Measurements from ENCODE around the gene IL2.

The IL2 gene

GRCh38 chr4:122480655-122481487 lies 24.3 kb upstream of the IL2 start:
- no peak overlapping the region for H3K27ac ChIP-seq
- TF ChIP-seq ZFX (IDR thresholded peaks at IDR 0.05) (no peak), CTCF (conservative IDR thresholded peaks at IDR 0.05) (no peak)

GRCh38 chr4:122479935-122480416 lies 23.5 kb upstream of the IL2 start:
- TF ChIP-seq CTCF (conservative IDR thresholded peaks at IDR 0.05) (no peak), ZFX (IDR thresholded peaks at IDR 0.05) (no peak)
- H3K27ac ChIP-seq: no peak overlapping the region

DNA sequence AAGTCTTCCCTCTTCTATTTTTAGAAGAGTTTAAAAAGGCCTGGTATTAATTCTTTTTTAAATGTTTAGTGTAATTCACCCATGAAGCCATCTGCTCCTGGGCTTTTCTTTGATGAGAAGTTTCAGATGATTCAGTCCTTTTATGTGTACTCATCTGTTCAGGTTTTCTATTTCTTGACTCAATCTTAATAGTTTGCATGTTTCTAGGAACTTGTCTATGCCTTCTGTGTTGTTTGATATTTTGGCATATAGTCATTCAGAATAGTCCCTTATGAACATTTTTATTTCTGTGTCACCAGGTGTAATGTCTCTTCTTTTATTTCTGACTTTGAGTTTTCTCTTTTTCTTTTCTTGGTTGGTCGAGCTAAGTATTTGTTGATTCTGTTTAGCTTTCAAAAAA lies 20.2 kb upstream of the IL2 start:
- TF ChIP-seq ZFX (IDR thresholded peaks at IDR 0.05) (no peak), CTCF (conservative IDR thresholded peaks at IDR 0.05) (no peak)

DNA sequence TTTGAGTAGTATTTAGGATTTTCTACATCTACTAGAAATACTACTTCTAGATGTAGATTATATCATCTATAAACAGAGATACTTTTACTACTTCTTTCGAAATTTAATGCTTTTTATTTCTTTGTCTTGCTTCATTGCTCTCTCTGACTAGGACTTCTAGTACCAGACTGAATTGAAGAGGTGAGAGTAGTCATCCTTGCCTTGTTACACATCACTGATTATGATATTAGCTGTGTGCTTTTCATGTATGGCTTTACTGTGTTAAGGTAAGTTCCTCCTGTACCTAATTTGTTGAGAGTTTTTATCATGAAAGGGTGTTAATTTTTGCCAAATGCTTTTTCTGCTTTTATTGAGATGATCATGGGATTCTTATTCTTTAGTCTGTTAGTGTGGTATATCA lies 19.6 kb upstream of the IL2 start:
- no peak overlapping the region for H3K27ac ChIP-seq
- TF ChIP-seq CTCF (conservative IDR thresholded peaks at IDR 0.05) (no peak), ZFX (IDR thresholded peaks at IDR 0.05) (no peak)

More for the DNA sequence above, 20.2 kb upstream of the IL2 start:
- H3K27ac ChIP-seq: no peak overlapping the region

GRCh38 chr4:122475233-122475632 lies 18.7 kb upstream of the IL2 start:
- H3K27ac ChIP-seq: no peak overlapping the region
- TF ChIP-seq ZFX (IDR thresholded peaks at IDR 0.05): no peak
- TF ChIP-seq CTCF (conservative IDR thresholded peaks at IDR 0.05): no peak

DNA sequence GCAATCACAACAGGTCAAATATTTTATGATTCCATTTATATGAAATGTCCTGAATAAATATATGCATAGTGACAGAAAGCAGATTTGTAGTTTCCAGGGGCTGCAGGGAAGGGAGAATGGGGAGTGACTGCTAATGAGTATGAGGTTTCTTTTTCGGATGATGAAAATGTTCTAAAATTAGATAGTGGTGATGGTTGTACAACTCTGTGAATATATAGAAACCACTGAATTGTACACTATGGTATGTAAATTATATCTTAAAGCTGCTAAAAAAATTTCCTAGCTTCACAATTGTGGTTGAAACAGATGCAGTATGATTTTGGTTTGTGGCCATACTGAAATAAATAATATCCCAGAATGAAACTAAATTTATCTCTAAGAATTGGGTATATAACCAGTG lies 12.9 kb upstream of the IL2 start:
- no peak overlapping the region for H3K27ac ChIP-seq
- TF ChIP-seq CTCF (conservative IDR thresholded peaks at IDR 0.05) (no peak), ZFX (IDR thresholded peaks at IDR 0.05) (no peak)

- no peak overlapping the region for H3K27ac ChIP-seq
- TF ChIP-seq CTCF (conservative IDR thresholded peaks at IDR 0.05): no peak
- TF ChIP-seq ZFX (IDR thresholded peaks at IDR 0.05): no peak
These were observed 2.1 kb upstream of the IL2 start for GRCh38 chr4:122458625-122459024.

Data from C4-2B (cell line).